GM19324 (cell line): ENCODE results near the gene RAB40A.

Source experiments
- ATAC-seq: cut with Tn5 transposase; IDR thresholded peaks from one replicate; pipeline ENCODE4 v1.9.1; 2021; ENCODE audit warnings: mild to moderate bottlenecking, moderate library complexity; ENCODE audit not compliant: unreplicated experiment, low FRiP score

The RAB40A gene

GRCh38 chrX:103519389-103519788 is at the start of gene RAB40A:
Gene RAB40A, minus strand, starts transcription at chrX:103519489. Its CDS starts 18,733 bp downstream, at chrX:103500756.
- ATAC-seq: no peak

GRCh38 chrX:103565752-103566151 is 46.5 kb upstream of the RAB40A start:
- no peak for ATAC-seq

- ATAC-seq: no peak
Measured at GRCh38 chrX:103565197-103565596, 45.9 kb upstream of the RAB40A start.

GRCh38 chrX:103562801-103563200 is 43.5 kb upstream of the RAB40A start:
- ATAC-seq: no peak

- ATAC-seq: no peak
Measured at GRCh38 chrX:103560256-103560655, 41.0 kb upstream of the RAB40A start.

- ATAC-seq: no peak
Measured at GRCh38 chrX:103556963-103557612, 37.8 kb upstream of the RAB40A start.

GRCh38 chrX:103554687-103555424 is 35.6 kb upstream of the RAB40A start:
- ATAC-seq: peak; percentile 87

GRCh38 chrX:103552236-103552635 is 32.9 kb upstream of the RAB40A start:
- ATAC-seq: no peak

GRCh38 chrX:103550415-103551051 is 31.2 kb upstream of the RAB40A start:
- no peak for ATAC-seq

- no peak for ATAC-seq
Measured at GRCh38 chrX:103549916-103550315, 30.6 kb upstream of the RAB40A start.

GRCh38 chrX:103540145-103540544 is 20.9 kb upstream of the RAB40A start:
- no peak for ATAC-seq

GRCh38 chrX:103539695-103540094 is 20.4 kb upstream of the RAB40A start:
- ATAC-seq: no peak

- no peak for ATAC-seq
Measured at GRCh38 chrX:103538728-103539127, 19.4 kb upstream of the RAB40A start.

- no peak for ATAC-seq
Measured at GRCh38 chrX:103537871-103538387, 18.6 kb upstream of the RAB40A start.

GRCh38 chrX:103536732-103537131 is 17.4 kb upstream of the RAB40A start:
- no peak for ATAC-seq

- ATAC-seq: no peak
Measured at GRCh38 chrX:103536071-103536470, 16.8 kb upstream of the RAB40A start.

GRCh38 chrX:103535206-103535605 is 15.9 kb upstream of the RAB40A start:
- no peak for ATAC-seq

GRCh38 chrX:103533511-103534216 is 14.4 kb upstream of the RAB40A start:
- no peak for ATAC-seq

GRCh38 chrX:103531002-103531401 is 11.7 kb upstream of the RAB40A start:
- no peak for ATAC-seq

- no peak for ATAC-seq
Measured at GRCh38 chrX:103530545-103530944, 11.3 kb upstream of the RAB40A start.

- ATAC-seq: no peak
Measured at GRCh38 chrX:103529550-103529949, 10.3 kb upstream of the RAB40A start.
